Measurements from ENCODE around the gene SPPL2B.

Gene SPPL2B

GRCh38 chr19:2324220-2324948 lies 4.1 kb upstream of the SPPL2B start:
- DNase-seq: no peak

- DNase-seq: no peak
Measured at GRCh38 chr19:2325281-2326046, 3.0 kb upstream of the SPPL2B start.

GRCh38 chr19:2326699-2327360 lies 1.7 kb upstream of the SPPL2B start:
- no peak for DNase-seq

GRCh38 chr19:2327773-2328400 lies 597 bp upstream of the SPPL2B start:
- peak; percentile 39 for DNase-seq

- DNase-seq: no peak
Measured at GRCh38 chr19:2329149-2329478, 630 bp downstream of the SPPL2B start.

- no peak for DNase-seq
Measured at GRCh38 chr19:2329501-2329916, 1.0 kb downstream of the SPPL2B start.

- no peak for DNase-seq
Measured at GRCh38 chr19:2330255-2330631, 1.8 kb downstream of the SPPL2B start.

GRCh38 chr19:2330632-2331284 lies 2.3 kb downstream of the SPPL2B start:
- DNase-seq: no peak

GRCh38 chr19:2331601-2332246 lies 3.2 kb downstream of the SPPL2B start:
- no peak for DNase-seq

- no peak for DNase-seq
Measured at GRCh38 chr19:2332341-2333026, 4.0 kb downstream of the SPPL2B start.

GRCh38 chr19:2333027-2333806 lies 4.7 kb downstream of the SPPL2B start:
- no peak for DNase-seq

- no peak for DNase-seq
Measured at GRCh38 chr19:2333807-2334211, 5.3 kb downstream of the SPPL2B start.

GRCh38 chr19:2334426-2334825 lies 5.9 kb downstream of the SPPL2B start:
- DNase-seq: no peak

- DNase-seq: no peak
Measured at GRCh38 chr19:2334986-2335846, 6.7 kb downstream of the SPPL2B start.

- DNase-seq: no peak
Measured at GRCh38 chr19:2335848-2336247, 7.4 kb downstream of the SPPL2B start.

- DNase-seq: no peak
Measured at GRCh38 chr19:2336528-2337328, 8.2 kb downstream of the SPPL2B start.

- no peak for DNase-seq
Measured at GRCh38 chr19:2337329-2337707, 8.8 kb downstream of the SPPL2B start.

- no peak for DNase-seq
Measured at GRCh38 chr19:2338055-2338615, 9.7 kb downstream of the SPPL2B start.
